A549 (cell line): ENCODE measurements around the gene NUP50.

Experiments
- CTCF ChIP-seq: fragments of >200 bp; sonication (Bioruptor Twin); formaldehyde crosslinking; IDR thresholded peaks from 3 replicates; pipeline ENCODE4 v1.5.1; 2016
- E2F6 ChIP-seq: IDR thresholded peaks from 2 replicates; pipeline ENCODE4 v1.6.1; 2012; ENCODE audit warnings: low read depth, borderline replicate concordance
- REST ChIP-seq: fragments of 200-600 bp; sonication (generic); IDR thresholded peaks from 2 replicates; pipeline ENCODE4 v1.6.1; 2016; ENCODE audit warnings: antibody characterized with exemption, mild to moderate bottlenecking, moderate library complexity
- SREBF2 ChIP-seq: fragments of 450-650 bp; IDR thresholded peaks from 2 replicates; pipeline ENCODE4 v1.6.1; 2014; ENCODE audit warnings: mild to moderate bottlenecking, moderate library complexity

GRCh38 chr22:45231293-45231692, 67.6 kb downstream of the NUP50 start:
- no peak for TF ChIP-seq CTCF
- no peak for TF ChIP-seq E2F6
- TF ChIP-seq SREBF2 = no peak
- TF ChIP-seq REST = no peak
